Activated CD4-positive, alpha-beta memory T cell treated with anti-CD3 and anti-CD28 coated beads for 36 hours (primary cell): ENCODE measurements around the gene NRCAM. TPM values are rescaled to one million over a fixed set of nuclear protein-coding genes. Genes with fewer than 3 reads are reported as not detected.

ENCODE experiments used
- CTCF ChIA-PET: fragments of 350-600 bp; sonication (Branson Sonifier 250); formaldehyde crosslinking; loops from one replicate; lab custom pipeline; 2021; ENCODE audit warnings: antibody characterized with exemption, inconsistent platforms; lab: Charles Lee
- POLR2A ChIA-PET: fragments of 350-600 bp; sonication (Branson Sonifier 250); formaldehyde crosslinking; loops from one replicate; lab custom pipeline; 2021; ENCODE audit warnings: antibody characterized with exemption; lab: Charles Lee
- DNase-seq: peaks from one replicate; pipeline ENCODE4 v3.0.0-alpha.2; 2020
- H3K27ac Mint-ChIP-seq: one replicate; pipeline ENCODE4 v1.8.0; 2021; ENCODE audit warnings: mixed read lengths
- H3K27me3 Mint-ChIP-seq: one replicate; pipeline ENCODE4 v1.8.0; 2021; ENCODE audit warnings: mixed read lengths
- H3K36me3 Mint-ChIP-seq: one replicate; pipeline ENCODE4 v1.8.0; 2021; ENCODE audit warnings: mixed read lengths
- H3K4me1 Mint-ChIP-seq: one replicate; pipeline ENCODE4 v1.8.0; 2021; ENCODE audit warnings: low read depth, mixed read lengths
- H3K4me3 Mint-ChIP-seq: one replicate; pipeline ENCODE4 v1.8.0; 2021; ENCODE audit warnings: mild to moderate bottlenecking, mixed read lengths
- H3K9me3 Mint-ChIP-seq: one replicate; pipeline ENCODE4 v1.8.0; 2021; ENCODE audit warnings: mixed read lengths
- intact Hi-C: fragments of 100-400 bp; cut with micrococcal nuclease; formaldehyde crosslinking; loops from one replicate; pipeline ENCODE4 v1.15.1; 2023
- total RNA-seq, 2 experiments: library from RNA; stranded (reverse); gene quantifications; one replicate each; pipeline ENCODE4 v1.2.3, GENCODE V29; 2021

The NRCAM gene
- total RNA-seq, 2 experiments from 2014 or later: 0.14 TPM; not detected in 1

GRCh38 chr7:108138911-108139310 is 317.3 kb downstream of the NRCAM start:
- POLR2A ChIA-PET: no interaction called here
- Mint-ChIP-seq H3K27me3 (peaks cover 3% of the 10 kb centered on the region), H3K4me3 (no peak overlapping the region), H3K27ac (no peak overlapping the region), H3K9me3 (no peaks in the 10 kb centered on the region), H3K4me1 (peaks cover 15% of the 10 kb centered on the region), H3K36me3 (no peaks in the 10 kb centered on the region)
- CTCF ChIA-PET: interaction anchor here (1.4 kb wide), 1 partner anchor 29 kb away, joined by 3 read pairs; no protein-coding TSS in a partner anchor
- intact Hi-C loops: no loop called here
- DNase-seq: no peak

- CTCF ChIA-PET: interaction anchor here (1.4 to 1.6 kb wide), 2 partner anchors 24 to 29 kb away, joined by 3 read pairs; no protein-coding TSS in a partner anchor
- intact Hi-C loops: no loop called here
Observed at GRCh38 chr7:108137993-108138392, 318.2 kb downstream of the NRCAM start.

GRCh38 chr7:108137040-108137439 is 319.2 kb downstream of the NRCAM start:
- no peak for DNase-seq
- intact Hi-C loops: no loop called here
- H3K36me3 Mint-ChIP-seq: no peaks in the 10 kb centered on the region
- H3K27ac Mint-ChIP-seq: no peak overlapping the region
- no peak overlapping the region for H3K4me3 Mint-ChIP-seq
- POLR2A ChIA-PET: no interaction called here
- H3K9me3 Mint-ChIP-seq: no peaks in the 10 kb centered on the region
- H3K27me3 Mint-ChIP-seq: peaks cover 8% of the 10 kb centered on the region
- peaks cover 15% of the 10 kb centered on the region for H3K4me1 Mint-ChIP-seq
- CTCF ChIA-PET: interaction anchor here (1.6 kb wide), 1 partner anchor 23 kb away, joined by 3 read pairs; no protein-coding TSS in a partner anchor

More at GRCh38 chr7:108137993-108138392, 318.2 kb downstream of the NRCAM start:
- peaks cover 3% of the 10 kb centered on the region for H3K27me3 Mint-ChIP-seq
- H3K36me3 Mint-ChIP-seq: no peaks in the 10 kb centered on the region
- POLR2A ChIA-PET: no interaction called here
- no peaks in the 10 kb centered on the region for H3K9me3 Mint-ChIP-seq
- no peak for DNase-seq
- no peak overlapping the region for H3K27ac Mint-ChIP-seq
- no peak overlapping the region for H3K4me3 Mint-ChIP-seq
- peaks cover 15% of the 10 kb centered on the region for H3K4me1 Mint-ChIP-seq

- Mint-ChIP-seq H3K36me3 (no peaks in the 10 kb centered on the region), H3K27me3 (peaks cover 8% of the 10 kb centered on the region), H3K4me1 (peaks cover 15% of the 10 kb centered on the region), H3K9me3 (no peaks in the 10 kb centered on the region), H3K4me3 (no peak overlapping the region), H3K27ac (no peak overlapping the region)
- no peak for DNase-seq
- intact Hi-C loops: no loop called here
- CTCF ChIA-PET: interaction anchor here (1.6 to 2.0 kb wide), 2 partner anchors 10 to 22 kb away, joined by 3 to 5 read pairs; no protein-coding TSS in a partner anchor
- POLR2A ChIA-PET: no interaction called here
Observed at GRCh38 chr7:108136191-108136688, 320.0 kb downstream of the NRCAM start.

- ChIA-PET POLR2A (no interaction called here), CTCF (interaction anchor here (0.9 to 2.0 kb wide), 2 partner anchors 10 to 17 kb away, joined by 3 to 5 read pairs; no protein-coding TSS in a partner anchor)
- Mint-ChIP-seq H3K4me1 (peaks cover 15% of the 10 kb centered on the region), H3K4me3 (no peak overlapping the region), H3K27ac (no peak overlapping the region), H3K36me3 (no peaks in the 10 kb centered on the region), H3K27me3 (peaks cover 8% of the 10 kb centered on the region), H3K9me3 (no peaks in the 10 kb centered on the region)
- DNase-seq: peak; percentile 48
- intact Hi-C loops: no loop called here
Observed at GRCh38 chr7:108135446-108136190, 320.6 kb downstream of the NRCAM start.

- no peak for DNase-seq
- H3K27me3 Mint-ChIP-seq: peaks cover 4% of the 10 kb centered on the region
- H3K36me3 Mint-ChIP-seq: no peaks in the 10 kb centered on the region
- intact Hi-C loops: no loop called here
- H3K27ac Mint-ChIP-seq: no peak overlapping the region
- peaks cover 15% of the 10 kb centered on the region for H3K4me1 Mint-ChIP-seq
- no peak overlapping the region for H3K4me3 Mint-ChIP-seq
- CTCF ChIA-PET: interaction anchor here (2.0 kb wide), 1 partner anchor 11 kb away, joined by 5 read pairs; no protein-coding TSS in a partner anchor
- POLR2A ChIA-PET: no interaction called here
- H3K9me3 Mint-ChIP-seq: no peaks in the 10 kb centered on the region
Observed at GRCh38 chr7:108134486-108134885, 321.8 kb downstream of the NRCAM start.

GRCh38 chr7:108132551-108133265 is 323.5 kb downstream of the NRCAM start:
- H3K27me3 Mint-ChIP-seq: peaks cover 4% of the 10 kb centered on the region
- no peaks in the 10 kb centered on the region for H3K36me3 Mint-ChIP-seq
- H3K9me3 Mint-ChIP-seq: no peaks in the 10 kb centered on the region
- ChIA-PET POLR2A (no interaction called here), CTCF (interaction anchor here (1.6 kb wide), 1 partner anchor 13 kb away, joined by 5 read pairs; no protein-coding TSS in a partner anchor)
- H3K27ac Mint-ChIP-seq: no peak overlapping the region
- H3K4me3 Mint-ChIP-seq: no peak overlapping the region
- peaks cover 15% of the 10 kb centered on the region for H3K4me1 Mint-ChIP-seq
- intact Hi-C loops: no loop called here
- no peak for DNase-seq

- H3K9me3 Mint-ChIP-seq: no peaks in the 10 kb centered on the region
- H3K27me3 Mint-ChIP-seq: peaks cover 4% of the 10 kb centered on the region
- ChIA-PET CTCF (no interaction called here), POLR2A (no interaction called here)
- DNase-seq: no peak
- H3K27ac Mint-ChIP-seq: no peak within 1 kb of the TSS
- no peak within 1 kb of the TSS for H3K4me3 Mint-ChIP-seq
- intact Hi-C loops: no loop called here
- H3K4me1 Mint-ChIP-seq: peaks cover 4% of the 10 kb centered on the region
- H3K36me3 Mint-ChIP-seq: no peaks in the 10 kb centered on the region
Observed at GRCh38 chr7:108130261-108130660, 326.0 kb downstream of the NRCAM start, which contains the start of gene LAMB4. Gene LAMB4, minus strand, starts transcription at chr7:108130361. Its CDS starts 7,197 bp downstream, at chr7:108123164.

GRCh38 chr7:108129018-108129965 is 326.9 kb downstream of the NRCAM start:
- Mint-ChIP-seq H3K4me1 (no peaks in the 10 kb centered on the region), H3K27me3 (peaks cover 4% of the 10 kb centered on the region), H3K4me3 (no peak overlapping the region), H3K27ac (no peak overlapping the region), H3K36me3 (no peaks in the 10 kb centered on the region), H3K9me3 (no peaks in the 10 kb centered on the region)
- DNase-seq: no peak
- CTCF ChIA-PET: no interaction called here
- POLR2A ChIA-PET: no interaction called here
- intact Hi-C loops: no loop called here

- no peaks in the 10 kb centered on the region for H3K9me3 Mint-ChIP-seq
- H3K27me3 Mint-ChIP-seq: peaks cover 4% of the 10 kb centered on the region
- H3K4me3 Mint-ChIP-seq: no peak overlapping the region
- H3K36me3 Mint-ChIP-seq: no peaks in the 10 kb centered on the region
- no peak overlapping the region for H3K27ac Mint-ChIP-seq
- intact Hi-C loops: no loop called here
- ChIA-PET POLR2A (no interaction called here), CTCF (no interaction called here)
- H3K4me1 Mint-ChIP-seq: no peaks in the 10 kb centered on the region
- no peak for DNase-seq
Observed at GRCh38 chr7:108128514-108128913, 327.7 kb downstream of the NRCAM start.

- Mint-ChIP-seq H3K27me3 (peaks cover 2% of the 10 kb centered on the region), H3K4me3 (no peak overlapping the region), H3K4me1 (no peaks in the 10 kb centered on the region), H3K9me3 (no peaks in the 10 kb centered on the region), H3K36me3 (no peaks in the 10 kb centered on the region), H3K27ac (no peak overlapping the region)
- intact Hi-C loops: no loop called here
- POLR2A ChIA-PET: no interaction called here
- CTCF ChIA-PET: no interaction called here
- no peak for DNase-seq
Observed at GRCh38 chr7:108127461-108127860, 328.8 kb downstream of the NRCAM start.
